ENCODE results near the gene AGXT. TPM values are rescaled to one million over a fixed set of nuclear protein-coding genes. Genes with fewer than 3 reads are reported as not detected.

AGXT gene
- total and polyA plus RNA-seq, 10 donors: 0.61 to 4.5 (median 1.6) TPM; not detected in 1

DNA sequence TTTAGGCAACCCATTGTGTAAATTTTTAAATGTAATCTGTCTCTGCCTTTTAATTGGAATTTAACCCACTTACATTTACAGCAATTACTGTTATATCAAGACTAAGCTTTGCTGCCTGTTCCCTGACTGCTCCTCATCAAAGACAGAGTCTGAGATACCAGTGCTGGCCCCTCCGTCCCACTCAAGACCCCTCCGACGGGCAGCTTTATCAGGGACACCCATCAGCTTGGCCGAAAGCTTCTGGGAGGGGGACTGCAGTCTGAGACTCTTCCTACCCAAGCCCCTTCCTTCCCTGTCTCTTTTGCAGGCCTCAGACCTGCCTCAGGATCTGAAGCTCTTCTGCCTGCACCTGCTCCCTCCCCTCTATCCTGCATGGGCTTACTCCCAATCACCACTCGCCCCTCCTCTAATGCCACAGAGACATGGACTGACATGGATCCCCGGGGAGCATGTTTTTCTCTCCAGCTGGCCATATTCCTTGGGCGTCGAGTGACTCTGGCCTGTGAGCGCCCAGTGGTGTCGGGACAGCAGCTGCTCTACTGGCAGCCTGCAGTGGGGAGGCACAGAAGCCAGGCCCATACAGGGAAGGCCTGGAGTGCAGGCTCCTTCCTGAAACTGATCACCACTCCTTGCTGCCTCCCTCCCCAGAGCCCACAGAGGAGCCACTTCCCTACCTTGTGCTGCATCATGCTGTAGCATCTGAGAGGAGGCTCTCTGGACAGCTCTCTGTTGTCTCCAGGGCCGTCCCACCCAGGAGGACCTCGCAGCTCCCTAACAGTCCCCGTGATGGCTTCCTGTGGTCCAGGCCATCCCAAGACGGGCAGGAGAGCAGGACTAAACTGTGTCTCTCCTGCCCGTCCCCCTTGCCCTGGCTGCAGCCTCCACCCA is 44.9 kb upstream of the AGXT start:
- 76 to 84% (median 79%) methylated on average over 15 of the region's 15 CpGs for WGBS, 5 donors
- TF ChIP-seq, protein P1, sequence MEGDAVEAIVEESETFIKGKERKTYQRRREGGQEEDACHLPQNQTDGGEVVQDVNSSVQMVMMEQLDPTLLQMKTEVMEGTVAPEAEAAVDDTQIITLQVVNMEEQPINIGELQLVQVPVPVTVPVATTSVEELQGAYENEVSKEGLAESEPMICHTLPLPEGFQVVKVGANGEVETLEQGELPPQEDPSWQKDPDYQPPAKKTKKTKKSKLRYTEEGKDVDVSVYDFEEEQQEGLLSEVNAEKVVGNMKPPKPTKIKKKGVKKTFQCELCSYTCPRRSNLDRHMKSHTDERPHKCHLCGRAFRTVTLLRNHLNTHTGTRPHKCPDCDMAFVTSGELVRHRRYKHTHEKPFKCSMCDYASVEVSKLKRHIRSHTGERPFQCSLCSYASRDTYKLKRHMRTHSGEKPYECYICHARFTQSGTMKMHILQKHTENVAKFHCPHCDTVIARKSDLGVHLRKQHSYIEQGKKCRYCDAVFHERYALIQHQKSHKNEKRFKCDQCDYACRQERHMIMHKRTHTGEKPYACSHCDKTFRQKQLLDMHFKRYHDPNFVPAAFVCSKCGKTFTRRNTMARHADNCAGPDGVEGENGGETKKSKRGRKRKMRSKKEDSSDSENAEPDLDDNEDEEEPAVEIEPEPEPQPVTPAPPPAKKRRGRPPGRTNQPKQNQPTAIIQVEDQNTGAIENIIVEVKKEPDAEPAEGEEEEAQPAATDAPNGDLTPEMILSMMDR (IDR thresholded peaks at IDR 0.05 in 8 of 11, conservative IDR thresholded peaks at IDR 0.05 in 3 of 11): no peak
- TF ChIP-seq POLR2AphosphoS5 (IDR thresholded peaks at IDR 0.05): no peak
- TF ChIP-seq POLR2A (IDR thresholded peaks at IDR 0.05): no peak
- no peak for DNase-seq
- peaks cover 0 to 100% (median 75%) of the 10 kb centered on the region in 7 donors for H3K27me3 ChIP-seq (replicated peaks in 1 of 7)
- H3K4me3 ChIP-seq: no peak overlapping the region
- peaks cover 0 to 9% (median 0%) of the 10 kb centered on the region in 8 donors for H3K9me3 ChIP-seq
- peaks cover 3 to 29% (median 24%) of the 10 kb centered on the region in 6 donors for H3K4me1 ChIP-seq
- no peak overlapping the region for H3K27ac ChIP-seq
- no peaks in the 10 kb centered on the region for H3K36me3 ChIP-seq
- intact Hi-C loops (cut with DNase I; ENCODE audit: low total_unique reads): no loop called here

DNA sequence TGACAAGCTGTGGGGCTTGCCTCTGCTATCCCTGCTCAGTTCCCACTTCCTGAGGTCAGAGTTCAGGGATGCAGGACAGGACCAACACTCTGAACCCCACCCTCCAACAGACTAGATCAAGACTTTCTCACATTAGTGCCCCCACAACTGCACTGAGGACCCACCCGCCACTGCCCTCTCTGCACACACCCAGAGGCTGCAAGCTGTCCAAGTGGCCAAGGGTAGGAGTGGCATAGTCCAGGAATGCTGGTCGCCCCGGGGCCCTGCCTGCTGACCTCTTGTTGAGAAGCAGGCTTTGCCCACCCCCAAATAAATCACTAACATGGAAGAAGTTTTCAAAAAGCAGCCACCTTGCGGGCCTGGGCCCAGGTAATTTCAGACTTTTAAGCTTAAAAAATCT is 43.1 kb upstream of the AGXT start:
- 65 to 83% (median 79%) methylated on average over 4 of the region's 4 CpGs for WGBS, 5 donors
- Histone ChIP-seq H3K9me3 (peaks cover 0 to 9% (median 0%) of the 10 kb centered on the region in 8 donors), H3K4me1 (peaks cover 2 to 13% (median 9%) of the 10 kb centered on the region in 6 donors), H3K27ac (no peak overlapping the region), H3K27me3 (replicated peaks in 1 of 7) (peaks cover 0 to 100% (median 62%) of the 10 kb centered on the region in 7 donors), H3K4me3 (no peak overlapping the region), H3K36me3 (no peaks in the 10 kb centered on the region)
- intact Hi-C loops (cut with DNase I; ENCODE audit: low total_unique reads): no loop called here
- no peak for DNase-seq
- TF ChIP-seq POLR2AphosphoS5 (IDR thresholded peaks at IDR 0.05): no peak
- TF ChIP-seq, protein P1 (IDR thresholded peaks at IDR 0.05 in 8 of 11, conservative IDR thresholded peaks at IDR 0.05 in 3 of 11): no peak

DNA sequence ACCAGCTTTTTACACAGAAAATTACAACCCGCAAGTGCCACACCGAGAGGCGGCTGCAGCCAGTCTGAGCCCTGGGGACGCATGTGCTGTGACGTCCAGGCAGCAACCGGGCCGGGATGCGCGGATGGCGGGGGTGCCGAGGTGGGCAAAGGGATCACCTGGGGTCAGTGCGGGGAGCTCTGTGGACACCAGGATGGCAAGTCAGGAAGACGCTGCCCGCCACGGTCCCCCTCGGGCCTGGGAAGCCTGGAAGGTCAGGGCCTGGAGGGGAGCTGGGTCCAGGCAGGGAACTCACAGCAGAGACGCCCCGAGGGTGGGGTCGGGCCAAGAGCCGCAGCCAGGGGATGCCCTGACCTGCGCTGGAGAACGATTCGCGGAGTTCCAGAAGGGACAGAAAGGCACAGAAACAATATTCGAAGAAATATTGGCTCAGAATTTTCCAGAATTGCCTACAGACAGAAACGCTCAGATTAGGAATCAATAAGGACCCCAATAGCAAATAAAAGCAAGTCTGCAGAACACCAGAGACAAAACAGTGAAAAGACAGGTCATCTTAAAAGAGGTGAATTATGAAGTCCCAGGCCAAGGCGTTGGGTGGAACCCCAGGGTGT is 36.9 kb upstream of the AGXT start:
- intact Hi-C loops (cut with DNase I; ENCODE audit: low total_unique reads): loop anchor here (10.0 kb wide), 1 partner anchor 317 kb away; no protein-coding TSS in a partner anchor
- Histone ChIP-seq H3K9me3 (no peaks in the 10 kb centered on the region), H3K27me3 (replicated peaks in 1 of 7) (peaks cover 0 to 66% (median 17%) of the 10 kb centered on the region in 7 donors), H3K4me3 (peak overlapping the region in 6 of 8 donors; percentile 12 to 59 (median 26)), H3K4me1 (peaks cover 6 to 19% (median 14%) of the 10 kb centered on the region in 6 donors), H3K36me3 (no peaks in the 10 kb centered on the region), H3K27ac (no peak overlapping the region)
- TF ChIP-seq, protein P1 (IDR thresholded peaks at IDR 0.05 in 8 of 11, conservative IDR thresholded peaks at IDR 0.05 in 3 of 11): no peak
- TF ChIP-seq POLR2A (IDR thresholded peaks at IDR 0.05) (no peak), POLR2AphosphoS5 (IDR thresholded peaks at IDR 0.05) (no peak)
- peak; percentile 84 for DNase-seq
- WGBS, 5 donors: 8 to 17% (median 14%) methylated on average over 27 of the region's 27 CpGs
